ENCODE results near the gene TMED5. TPM values are rescaled to one million over a fixed set of nuclear protein-coding genes. Genes with fewer than 3 reads are reported as not detected.
A peak's percentile ranks its signal among the peaks of the same experiment; 100 is the strongest.
"Not testable (repeated sequence)": the region's sequence is repeated elsewhere in the genome, so short reads cannot be mapped to it uniquely, and the experiment has no call there.

Gene TMED5
- total RNA-seq (2014; rRNA removed; shearing (Covaris generic)): 95.3 and 113 TPM in 2 replicates

GRCh38 chr1:93179886-93180722 is at the start of gene TMED5:
TMED5 (minus strand) TSS chr1:93180413; CDS start chr1:93180242, 171 bp downstream.
- DNase-seq (ENCODE audit: low read depth): peak; percentile 99

- DNase-seq (ENCODE audit: low read depth): no peak
Observed at GRCh38 chr1:93223023-93223675, 42.9 kb upstream of the TMED5 start.

- peak; percentile 3 for DNase-seq (ENCODE audit: low read depth)
Observed at GRCh38 chr1:93221913-93222312, 41.7 kb upstream of the TMED5 start.

- DNase-seq (ENCODE audit: low read depth): not testable (repeated sequence)
Observed at GRCh38 chr1:93220716-93221115, 40.5 kb upstream of the TMED5 start.

- DNase-seq (ENCODE audit: low read depth): peak; percentile 51
Observed at GRCh38 chr1:93219443-93219842, 39.2 kb upstream of the TMED5 start.

- DNase-seq (ENCODE audit: low read depth): no peak
Observed at GRCh38 chr1:93215322-93215721, 35.1 kb upstream of the TMED5 start.

DNA sequence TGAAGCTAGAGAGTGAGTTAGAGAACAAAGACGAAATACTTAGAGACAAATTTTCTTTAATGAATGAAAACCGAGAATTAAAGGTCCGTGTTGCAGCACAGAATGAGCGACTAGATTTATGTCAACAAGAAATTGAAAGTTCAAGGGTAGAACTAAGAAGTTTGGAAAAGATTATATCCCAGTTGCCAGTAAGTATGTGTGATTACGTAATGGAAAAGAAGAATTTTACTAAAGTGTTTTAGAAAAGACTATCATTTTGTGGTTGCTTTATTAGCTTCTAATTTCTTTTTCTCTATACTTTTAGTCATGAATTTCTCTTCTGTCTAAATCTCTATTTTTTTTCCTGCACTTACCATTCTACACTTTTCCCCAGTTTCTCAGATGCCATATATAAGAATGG is 27.0 kb upstream of the TMED5 start:
- DNase-seq (ENCODE audit: low read depth): no peak

GRCh38 chr1:93206567-93206954 is 26.3 kb upstream of the TMED5 start:
- no peak for DNase-seq (ENCODE audit: low read depth)

DNA sequence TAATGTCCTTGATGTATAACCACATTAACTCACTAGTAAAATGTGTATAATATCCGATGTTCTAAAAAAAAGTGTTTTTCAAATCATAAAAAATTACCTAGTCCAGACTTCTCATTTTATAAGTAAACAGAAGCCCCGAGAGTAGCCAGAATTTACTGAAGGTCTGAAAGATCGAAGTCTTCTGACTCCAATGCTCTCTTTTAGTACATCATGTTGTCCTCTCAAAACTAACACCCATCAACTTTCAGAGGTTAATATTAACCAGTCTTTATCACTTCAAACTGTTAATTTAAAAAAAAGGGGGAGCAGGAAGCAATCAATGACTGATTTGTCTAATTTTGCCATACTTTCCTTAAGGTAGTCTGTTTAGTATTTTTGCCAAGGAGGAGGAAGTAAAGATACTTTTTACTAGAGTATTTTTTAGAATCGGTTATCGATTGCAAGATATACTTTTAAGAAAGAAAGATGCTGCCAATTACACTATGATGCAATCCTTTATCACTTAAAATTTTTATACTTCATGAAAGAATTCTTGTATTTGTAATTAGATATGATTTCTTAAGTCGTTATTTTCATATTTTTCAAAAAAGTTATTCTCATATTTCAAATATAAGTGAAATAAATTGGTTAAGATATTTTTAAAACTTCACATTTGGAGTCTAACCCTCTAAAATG is 25.8 kb upstream of the TMED5 start:
- no peak for DNase-seq (ENCODE audit: low read depth)

DNA sequence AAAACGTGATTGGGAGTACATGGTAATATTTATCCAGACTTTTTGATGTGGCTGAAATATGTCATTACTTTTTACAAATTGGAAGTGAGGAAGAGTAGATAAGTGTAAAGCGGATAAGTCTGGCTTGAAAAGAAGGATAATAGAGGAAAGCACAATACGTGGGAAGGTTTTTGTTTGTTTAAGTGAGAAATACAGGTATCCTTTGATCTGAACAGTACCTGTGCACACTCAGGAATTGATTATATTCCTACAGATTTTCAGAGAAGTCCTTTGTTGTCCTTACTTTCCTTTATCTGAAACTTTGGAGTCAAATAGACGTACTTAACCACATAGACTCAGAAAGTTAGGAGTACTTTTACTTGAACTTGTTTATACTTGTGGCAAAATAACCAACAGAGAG is 20.5 kb upstream of the TMED5 start:
- DNase-seq (ENCODE audit: low read depth): no peak

DNA sequence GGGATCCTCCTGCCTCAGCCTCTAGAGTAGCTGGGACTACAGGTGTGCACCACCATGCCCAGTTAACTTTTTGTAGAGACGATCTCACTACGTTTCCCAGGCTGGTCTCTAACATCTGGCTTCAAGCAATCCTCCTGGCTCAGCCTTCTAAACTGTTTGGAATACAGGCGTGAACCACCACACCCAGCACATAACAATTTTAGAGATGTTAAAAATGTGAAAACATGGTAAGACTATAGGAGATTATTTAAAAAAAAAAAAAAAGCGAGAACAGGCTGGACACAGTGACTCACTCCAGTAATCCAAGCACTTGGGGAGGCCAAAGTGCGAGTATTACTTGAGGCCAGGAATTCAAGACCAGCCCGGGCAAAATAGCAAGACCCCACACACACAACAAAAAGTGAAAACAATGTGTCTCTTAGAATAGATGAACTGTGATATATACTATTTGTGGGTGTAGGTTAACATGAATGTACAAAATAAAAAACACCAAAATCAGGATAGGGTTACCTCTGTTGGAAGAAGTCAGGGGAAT is 19.9 kb upstream of the TMED5 start:
- DNase-seq (ENCODE audit: low read depth): no peak

DNA sequence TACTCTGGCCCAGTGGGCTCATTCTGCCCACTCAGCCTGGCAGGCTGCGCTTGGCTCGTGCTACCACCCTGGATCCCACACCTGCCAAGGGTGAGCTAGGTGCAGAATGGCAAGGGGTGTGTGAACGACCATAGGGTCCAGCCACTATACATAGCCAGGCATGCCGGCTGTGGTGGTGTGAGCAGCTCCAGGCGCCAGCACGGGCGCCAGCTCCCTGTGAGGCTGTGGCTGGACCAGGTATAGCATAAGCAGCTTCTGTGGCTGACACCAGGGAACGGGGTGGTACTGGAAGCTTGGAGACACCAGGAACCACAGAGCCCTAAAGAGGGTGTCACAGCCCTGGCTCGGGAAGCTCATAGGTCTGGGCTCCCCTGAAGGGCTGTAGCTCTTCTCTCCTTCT is 18.9 kb upstream of the TMED5 start:
- DNase-seq (ENCODE audit: low read depth): no peak

GRCh38 chr1:93196591-93196990 is 16.4 kb upstream of the TMED5 start:
- DNase-seq (ENCODE audit: low read depth): no peak

- no peak for DNase-seq (ENCODE audit: low read depth)
Observed at GRCh38 chr1:93194231-93194990, 14.2 kb upstream of the TMED5 start.

- no peak for DNase-seq (ENCODE audit: low read depth)
Observed at GRCh38 chr1:93190432-93190831, 10.2 kb upstream of the TMED5 start.

- DNase-seq (ENCODE audit: low read depth): no peak
Observed at GRCh38 chr1:93186667-93187066, 6.5 kb upstream of the TMED5 start.

GRCh38 chr1:93180723-93181613 is 755 bp upstream of the TMED5 start, which contains the start of gene CCDC18:
CCDC18 (plus strand) TSS chr1:93180724; CDS start chr1:93183362, 2,638 bp downstream.
- DNase-seq (ENCODE audit: low read depth): peak; percentile 69

GRCh38 chr1:93178418-93178817 is 1.8 kb downstream of the TMED5 start:
- peak; percentile 36 for DNase-seq (ENCODE audit: low read depth)

DNA sequence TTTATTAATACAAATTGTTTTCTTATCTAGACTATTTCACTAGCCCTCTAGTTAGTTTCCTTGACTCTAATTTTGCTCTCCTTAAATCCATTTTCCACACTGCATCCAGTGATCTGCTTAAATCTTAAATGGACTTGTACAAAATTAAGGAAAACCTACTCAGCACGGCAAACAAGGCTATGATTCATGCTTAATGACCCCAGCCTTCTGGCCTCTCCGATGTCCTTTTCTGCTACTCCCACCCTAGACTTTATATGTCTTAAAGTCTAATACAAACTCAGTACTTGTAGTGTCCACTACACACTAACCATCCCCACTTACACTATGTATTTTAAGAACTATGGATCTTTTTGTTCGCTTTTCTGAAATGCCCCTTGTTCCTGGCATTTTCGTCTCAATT is 2.2 kb downstream of the TMED5 start:
- DNase-seq (ENCODE audit: low read depth): peak; percentile 62

GRCh38 chr1:93174638-93175037 is 5.6 kb downstream of the TMED5 start:
- DNase-seq (ENCODE audit: low read depth): not testable (repeated sequence)

Data from M059J (cell line).